Duodenal mucosa (tissue), 2 donors: Measurements from ENCODE around the gene GRIP1.

Experiments used
- H3K27ac ChIP-seq: one replicate; pipeline ENCODE4 v1.7.0; 2013; ENCODE audit warnings: low read depth, low read length
- H3K27me3 ChIP-seq, 2 donors: one replicate each; pipeline ENCODE4 v1.7.0; 2013; ENCODE audit warnings: low read length in 2 of 2, control low read depth in 1 of 2; ENCODE audit not compliant: insufficient read depth in 2 of 2, control insufficient read depth in 1 of 2
- H3K36me3 ChIP-seq, 2 donors: one replicate each; pipeline ENCODE4 v1.7.0; 2013; ENCODE audit warnings: low read length in 2 of 2, control low read depth in 1 of 2; ENCODE audit not compliant: insufficient read depth in 2 of 2, control insufficient read depth in 1 of 2
- H3K4me1 ChIP-seq, 2 donors: one replicate each; pipeline ENCODE4 v1.7.0; 2013; ENCODE audit warnings: low read length in 2 of 2, control low read depth in 1 of 2; ENCODE audit not compliant: insufficient read depth in 2 of 2, control insufficient read depth in 1 of 2
- H3K4me3 ChIP-seq, 2 donors: one replicate each; pipeline ENCODE4 v1.7.0; 2013; ENCODE audit warnings: low read length in 2 of 2, low read depth in 1 of 2
- H3K9ac ChIP-seq, 2 donors: one replicate each; pipeline ENCODE4 v1.7.0; 2013; ENCODE audit warnings: low read length in 2 of 2, low read depth in 1 of 2
- H3K9me3 ChIP-seq, 2 donors: one replicate each; pipeline ENCODE4 v1.7.0; 2013; ENCODE audit warnings: low read length in 2 of 2, control low read depth in 1 of 2; ENCODE audit not compliant: control insufficient read depth in 1 of 2

The GRIP1 gene

DNA sequence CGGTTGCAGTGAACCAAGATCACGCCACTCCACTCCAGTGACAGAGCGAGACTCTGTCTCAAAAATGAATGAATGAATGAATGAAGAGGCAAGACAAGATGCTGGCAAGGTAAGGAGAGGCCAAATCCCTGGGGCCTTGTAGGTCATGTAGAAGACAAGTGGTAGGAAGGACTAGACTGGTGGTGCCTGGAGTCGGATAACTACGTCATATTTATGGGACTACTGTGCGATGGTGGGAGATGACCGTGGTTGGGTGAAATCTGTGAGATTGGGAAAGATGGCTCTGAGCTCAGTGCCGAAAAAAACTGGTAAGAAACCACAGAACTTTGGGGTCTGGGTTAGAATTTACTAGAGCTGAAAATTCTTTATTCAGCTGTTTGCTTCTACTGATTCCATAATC, 326.0 kb downstream of the GRIP1 start:
- no peak overlapping the region for H3K4me3 ChIP-seq
- peaks cover 0 to 4% of the 10 kb centered on the region in 2 donors for H3K36me3 ChIP-seq
- H3K9me3 ChIP-seq, result no peaks in the 10 kb centered on the region
- no peak overlapping the region for H3K27ac ChIP-seq
- H3K4me1 ChIP-seq, result no peaks in the 10 kb centered on the region
- H3K27me3 ChIP-seq, result no peaks in the 10 kb centered on the region
- no peak overlapping the region for H3K9ac ChIP-seq

- Histone ChIP-seq H3K36me3 (peaks cover 0 to 4% of the 10 kb centered on the region in 2 donors), H3K4me3 (no peak overlapping the region), H3K27me3 (no peaks in the 10 kb centered on the region), H3K27ac (no peak overlapping the region), H3K9me3 (no peaks in the 10 kb centered on the region), H3K4me1 (no peaks in the 10 kb centered on the region), H3K9ac (no peak overlapping the region)
Observed at GRCh38 chr12:66352197-66352596, 326.7 kb downstream of the GRIP1 start.

DNA sequence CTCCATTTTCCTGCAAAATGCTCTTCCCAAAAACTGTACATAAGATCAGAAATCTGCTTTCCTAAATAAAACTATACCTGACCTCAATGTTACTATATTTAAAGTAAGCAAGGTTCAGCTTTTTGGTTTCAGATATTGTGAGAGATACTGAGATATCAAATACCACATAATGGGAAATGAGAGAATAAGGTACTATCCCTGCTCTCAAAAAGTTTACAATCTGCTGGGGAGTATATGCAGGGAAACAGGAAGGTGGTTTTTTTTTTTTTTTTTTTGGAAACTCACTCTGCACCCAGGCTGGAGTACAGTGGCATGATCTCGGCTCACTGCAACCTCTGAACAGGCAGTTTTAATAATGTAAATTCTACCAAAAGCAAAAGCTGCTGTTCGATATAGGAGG, 327.6 kb downstream of the GRIP1 start:
- no peak overlapping the region for H3K4me3 ChIP-seq
- H3K36me3 ChIP-seq, result peaks cover 0 to 7% of the 10 kb centered on the region in 2 donors
- no peaks in the 10 kb centered on the region for H3K27me3 ChIP-seq
- no peaks in the 10 kb centered on the region for H3K4me1 ChIP-seq
- no peak overlapping the region for H3K27ac ChIP-seq
- H3K9ac ChIP-seq, result no peak overlapping the region
- no peaks in the 10 kb centered on the region for H3K9me3 ChIP-seq

DNA sequence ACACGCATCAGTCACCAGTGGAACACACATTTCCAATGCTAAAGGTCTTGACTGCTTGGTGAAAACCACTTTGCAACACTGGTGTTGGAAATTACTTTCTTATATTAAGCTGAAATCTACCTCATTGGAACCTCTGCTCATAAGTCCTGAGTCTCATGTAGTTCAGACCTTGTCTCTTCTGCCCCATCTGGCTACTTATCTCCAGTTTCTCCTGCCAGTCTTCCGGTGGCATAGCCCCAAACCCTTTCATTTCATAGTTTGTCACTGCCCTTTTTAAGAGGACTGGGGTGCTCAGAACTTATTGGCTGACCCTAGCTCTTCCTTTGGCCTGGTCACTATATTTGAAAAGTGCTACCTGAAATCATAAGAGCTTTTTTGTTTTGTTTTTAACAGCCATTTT, 332.9 kb downstream of the GRIP1 start:
- H3K27ac ChIP-seq, result no peak overlapping the region
- H3K36me3 ChIP-seq, result peaks cover 2 to 14% of the 10 kb centered on the region in 2 donors
- H3K4me3 ChIP-seq, result no peak overlapping the region
- H3K9ac ChIP-seq, result no peak overlapping the region
- no peaks in the 10 kb centered on the region for H3K4me1 ChIP-seq
- H3K27me3 ChIP-seq, result no peaks in the 10 kb centered on the region
- H3K9me3 ChIP-seq, result peaks cover 4 to 11% of the 10 kb centered on the region in 2 donors

DNA sequence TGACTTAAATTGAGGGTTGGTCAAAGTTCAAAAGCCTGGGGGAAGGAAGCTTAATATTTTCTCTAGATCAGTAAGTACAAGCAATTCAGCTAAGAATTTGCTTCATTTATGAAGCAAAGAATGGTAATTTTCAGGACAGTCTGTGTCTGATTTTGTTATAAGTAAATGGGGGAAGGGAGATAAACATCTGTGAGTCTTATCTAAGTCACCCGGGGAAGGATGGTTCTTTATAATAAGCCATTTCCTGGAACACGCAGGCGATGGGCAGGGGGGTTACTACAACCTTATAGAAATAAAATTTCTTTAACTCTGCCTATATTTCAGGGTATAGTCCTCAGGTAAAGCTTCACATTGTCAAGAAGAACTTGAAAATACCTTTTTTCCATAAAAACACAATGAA, 333.7 kb downstream of the GRIP1 start:
- Histone ChIP-seq H3K27ac (no peak overlapping the region), H3K4me3 (no peak overlapping the region), H3K36me3 (peaks cover 2 to 12% of the 10 kb centered on the region in 2 donors), H3K9me3 (peaks cover 4 to 11% of the 10 kb centered on the region in 2 donors), H3K4me1 (no peaks in the 10 kb centered on the region), H3K27me3 (no peaks in the 10 kb centered on the region), H3K9ac (no peak overlapping the region)

DNA sequence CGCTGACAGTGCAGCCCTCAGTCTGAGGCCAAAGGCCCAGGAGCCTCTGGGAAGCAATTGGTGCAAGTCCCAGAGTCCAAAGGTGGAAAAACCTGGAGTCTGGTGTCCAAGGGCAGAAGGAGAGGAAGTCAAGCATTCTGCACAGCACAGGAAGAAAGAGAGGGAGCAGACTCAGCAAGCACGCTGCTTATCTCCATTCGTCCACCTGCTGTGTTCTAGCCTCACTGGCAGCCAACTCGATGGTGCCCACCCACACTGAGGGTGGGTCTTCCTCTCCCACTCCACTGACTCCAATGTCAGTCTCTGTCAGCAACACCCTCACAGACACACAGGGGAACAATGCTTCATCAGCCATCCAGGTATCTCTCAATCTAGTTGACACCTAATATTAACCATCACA, 337.8 kb downstream of the GRIP1 start:
- H3K27ac ChIP-seq, result no peak overlapping the region
- no peak overlapping the region for H3K9ac ChIP-seq
- H3K9me3 ChIP-seq, result peaks cover 4 to 11% of the 10 kb centered on the region in 2 donors
- no peak overlapping the region for H3K4me3 ChIP-seq
- H3K27me3 ChIP-seq, result no peaks in the 10 kb centered on the region
- H3K36me3 ChIP-seq, result peaks cover 2 to 24% of the 10 kb centered on the region in 2 donors
- H3K4me1 ChIP-seq, result no peaks in the 10 kb centered on the region

DNA sequence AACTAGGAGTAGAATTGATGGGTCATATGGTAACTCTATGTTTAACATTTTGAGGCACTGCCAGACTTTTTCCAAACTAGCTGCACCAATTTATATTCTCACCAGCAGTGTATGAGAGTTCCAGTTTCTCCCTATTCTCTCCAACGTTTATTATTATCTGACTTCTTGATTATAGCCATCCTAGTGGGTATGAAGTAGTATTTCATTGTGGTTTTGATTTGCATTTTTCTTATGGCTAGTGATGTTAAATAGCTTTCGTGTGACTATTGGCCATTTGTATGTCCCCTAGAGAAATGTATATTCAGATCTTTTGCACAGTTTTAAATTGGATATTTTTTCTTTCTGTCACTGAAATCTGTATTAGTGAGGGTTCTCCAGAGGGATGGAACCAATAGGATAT, 338.7 kb downstream of the GRIP1 start:
- Histone ChIP-seq H3K4me1 (no peaks in the 10 kb centered on the region), H3K36me3 (peaks cover 2 to 24% of the 10 kb centered on the region in 2 donors), H3K27me3 (no peaks in the 10 kb centered on the region), H3K27ac (no peak overlapping the region), H3K9me3 (peaks cover 4 to 11% of the 10 kb centered on the region in 2 donors), H3K4me3 (no peak overlapping the region), H3K9ac (no peak overlapping the region)

- no peak overlapping the region for H3K27ac ChIP-seq
- no peak overlapping the region for H3K4me3 ChIP-seq
- H3K9me3 ChIP-seq, result peaks cover 4 to 11% of the 10 kb centered on the region in 2 donors
- peaks cover 0 to 24% of the 10 kb centered on the region in 2 donors for H3K36me3 ChIP-seq
- H3K4me1 ChIP-seq, result no peaks in the 10 kb centered on the region
- H3K27me3 ChIP-seq, result no peaks in the 10 kb centered on the region
- no peak overlapping the region for H3K9ac ChIP-seq
Observed at GRCh38 chr12:66337381-66338010, 341.4 kb downstream of the GRIP1 start.

GRCh38 chr12:66335746-66336145, 343.1 kb downstream of the GRIP1 start:
- Histone ChIP-seq H3K9me3 (no peaks in the 10 kb centered on the region), H3K4me1 (no peaks in the 10 kb centered on the region), H3K27ac (no peak overlapping the region), H3K27me3 (no peaks in the 10 kb centered on the region), H3K36me3 (peaks cover 5 to 32% of the 10 kb centered on the region in 2 donors), H3K9ac (no peak overlapping the region), H3K4me3 (no peak overlapping the region)

- H3K36me3 ChIP-seq, result peaks cover 7 to 21% of the 10 kb centered on the region in 2 donors
- H3K9me3 ChIP-seq, result no peaks in the 10 kb centered on the region
- H3K27ac ChIP-seq, result no peak overlapping the region
- H3K27me3 ChIP-seq, result no peaks in the 10 kb centered on the region
- H3K4me1 ChIP-seq, result no peaks in the 10 kb centered on the region
- no peak overlapping the region for H3K4me3 ChIP-seq
- no peak overlapping the region for H3K9ac ChIP-seq
Observed at GRCh38 chr12:66331814-66332213, 347.1 kb downstream of the GRIP1 start.
